Spinal cord (tissue), 10 donors: ENCODE results near the gene MUC13. TPM values are rescaled to one million over a fixed set of nuclear protein-coding genes. Genes with fewer than 3 reads are reported as not detected.
A peak's percentile ranks its signal among the peaks of the same experiment; 100 is the strongest.

Experiments used
- DNase-seq, 6 donors: peaks; one replicate each; pipeline versions ENCODE4 v3.0.0 to v3.0.0-alpha.2; 2013 to 2015; ENCODE audit warnings: low spot score in 6 of 6, low read depth in 4 of 6
- H3K27ac ChIP-seq: one replicate; pipeline ENCODE4 v1.5.1; 2013; ENCODE audit warnings: low read depth, low read length, control low read depth
- H3K27me3 ChIP-seq: one replicate; pipeline ENCODE4 v1.6.1; 2013; ENCODE audit warnings: low read length; ENCODE audit not compliant: control insufficient read depth, insufficient read depth
- H3K36me3 ChIP-seq: one replicate; pipeline ENCODE4 v1.6.1; 2013; ENCODE audit warnings: low read length; ENCODE audit not compliant: control insufficient read depth, insufficient read depth
- H3K4me1 ChIP-seq: one replicate; pipeline ENCODE4 v1.6.1; 2013; ENCODE audit warnings: low read length; ENCODE audit not compliant: control insufficient read depth, insufficient read depth
- H3K4me3 ChIP-seq: one replicate; pipeline ENCODE4 v1.5.1; 2013; ENCODE audit warnings: low read depth, low read length, control low read depth
- H3K9me3 ChIP-seq: one replicate; pipeline ENCODE4 v1.6.1; 2013; ENCODE audit warnings: low read length; ENCODE audit not compliant: control insufficient read depth, insufficient read depth
- WGBS: methylation state at CpG from one replicate; pipeline ENCODE4 v1.1.5; 2013; ENCODE audit warnings: missing lambda C conversion rate; ENCODE audit not compliant: insufficient coverage; 5-methylcytosine and 5-hydroxymethylcytosine counted together
- polyA plus RNA-seq, 2 donors: library from polyadenylated mRNA; unstranded; fragments of 120-200 nt; gene quantifications; one replicate each; pipeline ENCODE4 v1.2.1, GENCODE V29; 2013; ENCODE audit not compliant: insufficient read length in 2 of 2
- total RNA-seq, 2 donors: library from RNA; depleted of rRNA in 1 of 2; stranded (reverse); fragments of 120-200 nt in 1 of 2; fragments of >200 nt in 1 of 2; gene quantifications; one replicate each; pipeline versions ENCODE4 v1.2.3 to v1.2.4, GENCODE V29; 2013 to 2014
- donor health status: healthy.

MUC13 gene
- total and polyA plus RNA-seq, 4 donors, result 0.06 TPM; not detected in 3

DNA sequence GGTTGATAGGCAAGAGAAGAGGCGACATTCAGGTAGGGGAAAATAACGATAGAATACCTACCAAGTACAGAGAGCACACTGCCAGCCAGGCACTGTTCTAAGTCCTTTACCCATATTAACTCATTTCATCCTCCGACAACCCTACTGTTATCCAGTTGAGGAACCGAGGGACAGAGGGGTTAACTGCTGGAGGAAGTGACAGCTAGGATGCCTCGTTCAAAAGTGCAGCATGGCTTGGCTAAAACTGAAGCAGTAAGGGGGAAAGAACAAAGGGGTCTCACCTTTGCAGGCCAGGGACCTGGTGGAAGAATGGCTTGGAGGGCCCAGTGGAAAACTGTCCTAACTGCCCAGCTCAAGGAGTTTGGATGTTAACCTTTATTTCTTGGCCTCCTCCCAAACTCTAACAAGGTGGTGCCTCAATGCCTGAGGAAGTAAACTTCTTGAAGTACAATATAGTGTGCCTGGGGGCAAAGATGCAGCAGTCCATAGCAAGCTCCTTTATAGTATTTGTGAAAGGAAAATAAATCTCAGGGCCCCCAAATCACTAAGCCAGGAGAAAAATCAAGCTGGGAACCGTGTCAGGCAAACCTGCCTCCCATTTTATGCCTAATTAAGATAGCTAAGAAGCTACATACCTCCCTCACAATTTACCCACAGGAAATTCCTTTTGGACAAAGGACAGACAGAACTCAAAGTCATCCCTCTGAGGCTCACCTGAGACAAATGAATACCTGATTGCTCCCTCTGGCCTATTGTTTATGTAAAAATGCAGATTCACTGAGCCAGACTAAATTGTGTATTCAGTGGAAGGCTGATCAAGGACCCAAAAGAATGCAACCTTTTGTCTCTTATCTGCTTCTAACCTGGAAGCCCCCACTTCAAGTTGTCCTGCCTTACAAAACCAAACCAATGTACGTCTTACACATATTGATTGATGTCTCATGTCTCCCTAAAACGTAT is 45.8 kb downstream of the MUC13 start:
- H3K36me3 ChIP-seq, result no peaks in the 10 kb centered on the region
- H3K27ac ChIP-seq, result no peak overlapping the region
- H3K9me3 ChIP-seq, result no peaks in the 10 kb centered on the region
- no peak overlapping the region for H3K4me3 ChIP-seq
- DNase-seq, result no peak
- peaks cover 18% of the 10 kb centered on the region for H3K27me3 ChIP-seq
- WGBS, result 51% methylated on average over 3 of the region's 8 CpGs
- peaks cover 28% of the 10 kb centered on the region for H3K4me1 ChIP-seq

DNA sequence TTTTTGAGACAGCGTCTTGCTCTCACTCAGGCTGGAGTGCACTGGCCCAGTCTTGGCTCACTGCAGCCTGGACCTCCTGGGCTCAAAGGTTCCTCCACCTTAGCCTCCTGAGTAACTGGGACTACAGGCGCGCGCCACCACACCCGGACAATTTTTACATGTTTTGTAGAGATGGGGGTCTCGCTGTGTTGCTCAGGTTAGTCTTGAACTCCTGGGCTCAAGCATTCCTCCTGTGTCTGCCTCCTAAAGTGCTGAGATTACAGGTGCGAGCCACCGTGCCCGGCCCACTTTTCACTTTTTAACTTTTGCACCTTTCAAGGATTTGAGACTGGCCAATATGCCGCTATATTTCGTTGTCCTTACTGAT is 46.6 kb downstream of the MUC13 start:
- no peak for DNase-seq
- H3K36me3 ChIP-seq, result no peaks in the 10 kb centered on the region
- H3K27ac ChIP-seq, result no peak overlapping the region
- H3K27me3 ChIP-seq, result peaks cover 18% of the 10 kb centered on the region
- H3K9me3 ChIP-seq, result no peaks in the 10 kb centered on the region
- peaks cover 31% of the 10 kb centered on the region for H3K4me1 ChIP-seq
- 99% methylated on average over 5 of the region's 11 CpGs for WGBS
- H3K4me3 ChIP-seq, result no peak overlapping the region

- H3K4me1 ChIP-seq, result peaks cover 37% of the 10 kb centered on the region
- peak within 1 kb of the TSS; percentile 75 for H3K27ac ChIP-seq
- peak in 4 of 6 donors; percentile 21 to 73 (median 46) for DNase-seq
- H3K36me3 ChIP-seq, result no peaks in the 10 kb centered on the region
- H3K4me3 ChIP-seq, result peak within 1 kb of the TSS; percentile 39
- H3K27me3 ChIP-seq, result peaks cover 18% of the 10 kb centered on the region
- WGBS, result 2% methylated on average over 66 of the region's 78 CpGs
- no peaks in the 10 kb centered on the region for H3K9me3 ChIP-seq
Measured at GRCh38 chr3:124887177-124887931, 47.2 kb downstream of the MUC13 start, which contains the start of gene ITGB5. ITGB5 (minus strand) TSS chr3:124887365; CDS start chr3:124887000, 365 bp downstream.

DNA sequence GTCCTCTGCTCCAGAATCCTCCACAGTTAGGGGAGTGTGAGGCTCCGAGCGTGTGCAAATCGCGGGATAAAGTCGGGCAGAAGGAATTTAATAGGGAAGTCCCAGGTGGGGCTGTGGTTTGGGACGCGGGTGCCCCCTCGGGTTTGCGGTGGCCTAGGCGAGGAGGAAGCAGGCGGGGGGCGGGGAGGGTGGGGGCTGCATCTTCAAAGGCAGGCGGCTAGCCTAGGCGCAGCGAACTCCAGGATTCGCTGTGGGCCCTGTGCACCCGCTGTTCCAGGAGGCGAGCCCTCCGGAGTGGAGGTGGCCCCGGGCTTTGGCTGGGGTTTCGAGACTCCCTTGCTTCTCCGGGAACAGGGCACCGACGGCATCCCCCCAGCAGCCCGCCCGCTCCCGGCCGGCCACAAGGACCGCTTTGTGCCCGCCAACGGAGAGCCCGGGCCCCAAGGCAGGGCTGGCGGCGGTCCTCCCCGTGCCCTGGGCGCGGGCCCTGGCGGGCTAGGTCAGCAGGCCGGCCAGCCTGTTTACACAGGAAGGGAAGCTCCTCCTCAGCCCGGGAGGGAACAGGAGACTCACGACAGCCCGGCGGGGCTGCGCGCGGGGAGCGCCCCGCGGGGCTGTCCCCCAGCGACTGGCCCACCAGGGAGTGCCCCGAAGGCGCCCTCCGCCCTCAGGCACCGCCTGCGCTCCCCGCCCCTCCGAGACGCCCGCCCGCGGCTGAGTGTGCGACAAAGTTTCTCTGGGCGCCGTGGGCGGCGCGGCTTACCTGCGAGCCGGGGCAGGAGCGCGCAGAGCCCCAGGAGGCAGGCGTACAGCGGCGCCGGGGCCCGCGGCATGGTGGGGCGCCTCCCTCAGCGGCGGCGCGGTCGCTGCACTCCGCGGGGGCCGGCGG is 48.1 kb downstream of the MUC13 start:
- H3K9me3 ChIP-seq, result no peaks in the 10 kb centered on the region
- no peaks in the 10 kb centered on the region for H3K36me3 ChIP-seq
- H3K4me1 ChIP-seq, result peaks cover 46% of the 10 kb centered on the region
- under 1% methylated on average over 83 of the region's 87 CpGs for WGBS
- DNase-seq, result peak in 3 of 6 donors; percentile 15 to 52 (median 23)
- H3K4me3 ChIP-seq, result peak overlapping the region; percentile 37
- peaks cover 18% of the 10 kb centered on the region for H3K27me3 ChIP-seq
- H3K27ac ChIP-seq, result peak overlapping the region; percentile 75

DNA sequence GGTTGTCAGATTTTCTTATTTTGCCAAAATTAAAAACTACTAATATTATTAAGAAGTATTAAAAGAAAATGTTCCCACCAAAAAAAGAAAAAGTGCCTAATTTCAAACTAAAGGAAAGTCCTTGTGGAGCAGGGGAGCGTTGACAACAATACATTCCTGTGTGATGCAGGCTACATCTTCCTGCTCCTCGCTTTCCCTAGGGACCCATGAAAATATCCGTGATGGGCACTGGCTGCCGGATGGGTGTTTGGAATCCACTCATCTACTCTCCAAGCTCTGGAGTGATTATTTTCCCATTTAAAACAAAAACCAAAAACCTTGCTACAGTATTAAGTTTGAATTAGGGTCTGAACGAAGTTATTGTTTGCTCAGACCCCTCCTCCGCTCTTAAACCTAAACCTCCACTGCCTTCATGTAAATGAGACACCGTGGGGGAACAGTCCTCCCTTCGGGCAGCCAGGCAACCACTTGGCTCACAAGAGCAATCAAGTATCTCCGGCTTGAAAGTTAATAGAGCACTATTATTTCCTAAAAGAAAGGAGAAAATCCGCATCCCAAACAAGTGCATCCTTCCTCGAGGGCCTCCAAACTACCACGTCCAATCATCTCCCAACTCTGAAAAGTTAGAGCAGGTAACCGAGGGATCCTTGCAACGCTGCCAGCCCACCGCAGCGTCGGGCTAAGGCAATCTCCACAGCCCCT is 48.9 kb downstream of the MUC13 start:
- Histone ChIP-seq H3K36me3 (no peaks in the 10 kb centered on the region), H3K4me1 (peaks cover 48% of the 10 kb centered on the region), H3K27me3 (peaks cover 18% of the 10 kb centered on the region), H3K27ac (peak overlapping the region; percentile 75), H3K4me3 (peak overlapping the region; percentile 37), H3K9me3 (no peaks in the 10 kb centered on the region)
- 8% methylated on average over 9 of the region's 17 CpGs for WGBS
- peak in 4 of 6 donors; percentile 17 to 74 (median 45) for DNase-seq

DNA sequence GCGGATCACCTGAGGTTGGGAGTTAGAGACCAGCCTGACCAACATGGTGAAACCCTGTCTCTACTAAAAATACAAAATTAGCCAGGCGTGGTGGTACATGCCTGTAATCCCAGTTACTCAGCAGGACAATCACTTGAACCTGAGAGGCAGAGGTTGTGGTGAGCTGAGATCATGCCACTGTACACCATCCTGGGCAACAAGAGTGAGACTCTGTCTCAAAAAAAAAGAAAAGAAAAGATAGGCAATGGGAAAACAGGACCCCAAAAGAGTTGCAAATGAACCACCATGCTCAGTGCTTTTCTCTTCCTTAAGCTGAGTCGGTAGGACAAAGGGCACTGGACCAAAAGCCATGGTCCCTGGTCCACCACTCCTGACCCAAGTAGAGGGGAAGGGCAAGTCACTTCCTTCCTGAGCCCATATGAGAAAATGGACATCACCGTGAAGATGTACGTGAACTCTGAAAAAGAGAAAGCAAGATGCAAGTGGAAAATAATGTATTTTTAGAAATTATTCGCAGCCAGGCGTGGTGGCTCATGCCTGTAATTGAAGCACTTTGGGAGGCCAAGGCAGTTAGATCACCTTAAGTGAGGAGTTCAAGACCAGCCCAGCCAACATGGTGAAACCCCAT is 50.0 kb downstream of the MUC13 start:
- Histone ChIP-seq H3K4me1 (peaks cover 48% of the 10 kb centered on the region), H3K27me3 (peaks cover 18% of the 10 kb centered on the region), H3K27ac (no peak overlapping the region), H3K36me3 (no peaks in the 10 kb centered on the region), H3K9me3 (no peaks in the 10 kb centered on the region), H3K4me3 (no peak overlapping the region)
- no peak for DNase-seq
- 69% methylated on average over 6 of the region's 7 CpGs for WGBS

DNA sequence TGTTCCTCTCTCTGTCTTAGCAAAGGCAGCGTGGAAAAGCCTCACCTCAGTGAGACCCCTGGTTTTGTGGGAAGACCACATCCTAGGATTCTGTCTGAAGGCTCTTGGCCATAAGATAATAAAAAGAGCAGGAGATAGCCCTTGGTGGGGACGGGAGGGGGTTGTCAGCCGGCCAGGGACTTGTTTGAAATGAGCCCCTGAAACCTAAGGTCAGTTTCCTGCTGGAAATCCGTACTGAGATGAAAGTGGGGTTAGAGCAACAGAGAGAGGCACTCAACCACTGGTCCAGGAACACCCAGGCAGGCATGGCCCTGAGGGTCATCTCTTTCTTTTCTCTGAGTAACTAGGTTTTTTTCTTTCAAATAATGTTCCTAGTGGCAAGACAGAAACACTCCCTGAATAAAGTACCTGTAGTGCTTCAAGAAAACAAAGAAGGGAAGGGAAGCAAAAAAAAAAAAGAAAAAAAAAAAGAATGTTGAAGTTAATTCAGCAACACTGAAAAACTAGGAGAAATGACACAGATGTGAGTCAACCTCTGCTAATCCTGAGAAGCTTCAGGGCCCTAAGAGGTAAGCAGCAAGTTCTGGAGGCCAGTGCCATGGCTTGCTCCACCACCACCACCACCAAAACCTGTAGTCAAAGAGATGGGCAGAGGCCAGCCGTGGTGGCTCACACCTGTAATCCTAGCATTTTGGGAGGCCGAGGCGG is 50.6 kb downstream of the MUC13 start:
- peak in 1 of 6 donors; percentile 13 for DNase-seq
- Histone ChIP-seq H3K27ac (no peak overlapping the region), H3K9me3 (no peaks in the 10 kb centered on the region), H3K4me3 (no peak overlapping the region), H3K27me3 (peaks cover 18% of the 10 kb centered on the region), H3K36me3 (no peaks in the 10 kb centered on the region), H3K4me1 (peaks cover 50% of the 10 kb centered on the region)
- WGBS, result 71% methylated on average over 4 of the region's 7 CpGs
